HCT116 (cell line): ENCODE results near the gene ARMC8. TPM values are rescaled to one million over a fixed set of nuclear protein-coding genes. Genes with fewer than 3 reads are reported as not detected.

Experiments
- ATAC-seq: fragments of 200-7000 bp; cut with Tn5 transposase; 2 replicates; pipeline ENCODE4 v1.9.1; 2020; ENCODE audit warnings: mild to moderate bottlenecking, moderate library complexity
- BruUV-seq: library from RNA; stranded (reverse); fragments of 400-500 nt; replicated peaks from 2 replicates; lab custom pipeline; 2021; lab: Mats Ljungman, UMichigan
- CTCF ChIA-PET: fragments of 300-600 bp; sonication (Branson Sonifier 250); formaldehyde crosslinking; loops from one replicate; lab custom pipeline; 2021; ENCODE audit warnings: antibody characterized with exemption; lab: Charles Lee
- POLR2A ChIA-PET: fragments of 300-600, 350-600 bp; sonication (Branson Sonifier 250); formaldehyde crosslinking; loops from one replicate; lab custom pipeline; 2021; ENCODE audit warnings: antibody characterized with exemption; lab: Charles Lee
- RAD21 ChIA-PET, 2 experiments: fragments of 300-600 bp; sonication (Branson Sonifier 250); formaldehyde crosslinking; loops; one replicate each; lab custom pipeline; 2023; ENCODE audit warnings: low total read pairs in 2 of 2; ENCODE audit not compliant: uncharacterized antibody in 2 of 2, unreplicated experiment in 2 of 2, low non-redundant PET in 1 of 2; lab: Charles Lee
- DNase-seq: peaks from one replicate; pipeline ENCODE4 v3.0.0-alpha.2; 2010; ENCODE audit warnings: low read depth, low spot score
- H2AFZ ChIP-seq: fragments of 200-600 bp; shearing (Covaris generic), sonication (generic); 2 replicates; pipeline ENCODE4 v1.6.1; 2017; ENCODE audit warnings: low read depth, mixed run types, mixed read lengths, antibody characterized with exemption, low read length; ENCODE audit not compliant: poor library complexity, severe bottlenecking
- H3K27ac ChIP-seq: 2 replicates; pipeline ENCODE4 v1.5.1; 2012; ENCODE audit warnings: low read depth, low read length
- H3K27me3 ChIP-seq: fragments of 200-600 bp; sonication (generic); 2 replicates; pipeline ENCODE4 v1.6.1; 2016; ENCODE audit warnings: mixed run types, low read length, mixed read lengths; ENCODE audit not compliant: insufficient read depth
- H3K36me3 ChIP-seq, 2 experiments: fragments of 200-500 bp in 1 of 2; fragments of 200-600 bp in 1 of 2; sonication (Bioruptor generic) in 1 of 2; sonication (generic) in 1 of 2; 2 replicates each; pipeline versions ENCODE4 v1.5.1 to v1.6.1; 2014 to 2016; ENCODE audit warnings: low read length in 2 of 2, inconsistent platforms in 1 of 2, mixed read lengths in 1 of 2, mixed run types in 1 of 2; ENCODE audit not compliant: insufficient read depth in 2 of 2, control insufficient read depth in 1 of 2
- H3K4me1 ChIP-seq, 2 experiments: fragments of 200-600 bp in 1 of 2; sonication (generic) in 1 of 2; 2 replicates each; pipeline versions ENCODE4 v1.5.1 to v1.6.1; 2012 to 2017; ENCODE audit warnings: low read length in 2 of 2, inconsistent platforms in 1 of 2, mild to moderate bottlenecking in 1 of 2, mixed read lengths in 1 of 2, mixed run types in 1 of 2, moderate library complexity in 1 of 2; ENCODE audit not compliant: insufficient read depth in 2 of 2, control insufficient read depth in 1 of 2
- H3K4me2 ChIP-seq: fragments of 200-600 bp; sonication (generic); 2 replicates; pipeline ENCODE4 v1.6.1; 2017; ENCODE audit warnings: mixed run types, low read length, mixed read lengths
- H3K4me3 ChIP-seq, 2 experiments: fragments of 200-600 bp in 1 of 2; sonication (generic) in 1 of 2; replicated peaks in 1 of 2; 2 replicates each; pipeline ENCODE4 v1.5.1; 2011 to 2016; ENCODE audit warnings: low read length in 2 of 2, control low read depth in 1 of 2, low read depth in 1 of 2, mild to moderate bottlenecking in 1 of 2, mixed read lengths in 1 of 2, mixed run types in 1 of 2
- H3K79me2 ChIP-seq: fragments of 200-600 bp; sonication (generic); 2 replicates; pipeline ENCODE4 v1.6.1; 2017; ENCODE audit warnings: mild to moderate bottlenecking, mixed run types, low read length, moderate library complexity, mixed read lengths; ENCODE audit not compliant: insufficient read depth
- H3K9ac ChIP-seq: fragments of 200-600 bp; sonication (generic); 2 replicates; pipeline ENCODE4 v1.6.1; 2016; ENCODE audit warnings: low read length, mixed read lengths
- H3K9me2 ChIP-seq: fragments of 200-600 bp; sonication (generic), shearing (Covaris generic); 2 replicates; pipeline ENCODE4 v1.6.1; 2017; ENCODE audit warnings: mixed run types, mild to moderate bottlenecking, moderate library complexity; ENCODE audit not compliant: insufficient read depth
- H3K9me3 ChIP-seq, 2 experiments: fragments of 200-500 bp in 1 of 2; fragments of 200-600 bp in 1 of 2; sonication (Bioruptor generic) in 1 of 2; sonication (generic) in 1 of 2; 2 replicates each; pipeline ENCODE4 v1.6.1; 2014 to 2017; ENCODE audit warnings: low read length in 2 of 2, mixed read lengths in 2 of 2, inconsistent platforms in 1 of 2, low read depth in 1 of 2, mild to moderate bottlenecking in 1 of 2, mixed run types in 1 of 2, moderate library complexity in 1 of 2; ENCODE audit not compliant: control insufficient read depth in 1 of 2, insufficient read depth in 1 of 2
- H4K20me1 ChIP-seq: fragments of 200-600 bp; sonication (generic), shearing (Covaris generic); 2 replicates; pipeline ENCODE4 v1.6.1; 2017; ENCODE audit warnings: mixed run types, mild to moderate bottlenecking, moderate library complexity; ENCODE audit not compliant: insufficient read depth
- CBX3 ChIP-seq: IDR thresholded peaks from 2 replicates; pipeline ENCODE4 v1.6.1; 2012; ENCODE audit warnings: low read depth
- CEBPB ChIP-seq: IDR thresholded peaks from 2 replicates; pipeline ENCODE4 v1.6.1; 2012; ENCODE audit warnings: low read depth
- EGR1 ChIP-seq: IDR thresholded peaks from 2 replicates; pipeline ENCODE4 v1.6.1; 2012; ENCODE audit warnings: low read depth
- ELF1 ChIP-seq: IDR thresholded peaks from 2 replicates; pipeline ENCODE4 v1.6.1; 2012; ENCODE audit warnings: low read depth, borderline replicate concordance
- EZH2 ChIP-seq: fragments of 200-600 bp; sonication (generic); IDR thresholded peaks from 2 replicates; pipeline ENCODE4 v1.6.1; 2017; ENCODE audit warnings: antibody characterized with exemption, mixed run types
- EZH2phosphoT487 ChIP-seq: fragments of 200-600 bp; IDR thresholded peaks from 2 replicates; pipeline ENCODE4 v1.6.1; 2018; ENCODE audit warnings: antibody characterized with exemption, borderline replicate concordance
- FOSL1 ChIP-seq: IDR thresholded peaks from 2 replicates; pipeline ENCODE4 v1.6.1; 2012; ENCODE audit warnings: low read depth
- MAX ChIP-seq: IDR thresholded peaks from 2 replicates; pipeline ENCODE4 v1.6.1; 2012
- POLR2A ChIP-seq: IDR thresholded peaks from 2 replicates; pipeline ENCODE4 v1.7.0; 2011; ENCODE audit warnings: borderline replicate concordance; ENCODE audit not compliant: insufficient read depth, insufficient read length; ENCODE audit errors: extremely low read depth
- POLR2AphosphoS5 ChIP-seq: IDR thresholded peaks from 2 replicates; pipeline ENCODE4 v1.6.1; 2011; ENCODE audit warnings: mild to moderate bottlenecking, low read depth, low read length, moderate library complexity
- RAD21 ChIP-seq: IDR thresholded peaks from 2 replicates; pipeline ENCODE4 v1.6.1; 2012; ENCODE audit warnings: low read depth, mild to moderate bottlenecking
- SIN3A ChIP-seq: IDR thresholded peaks from 2 replicates; pipeline ENCODE4 v1.6.1; 2012; ENCODE audit warnings: low read depth
- SRF ChIP-seq: IDR thresholded peaks from 2 replicates; pipeline ENCODE4 v1.6.1; 2012; ENCODE audit warnings: low read depth
- TCF7L2 ChIP-seq: IDR thresholded peaks from 2 replicates; pipeline ENCODE4 v1.7.0; 2011; ENCODE audit warnings: borderline replicate concordance, inconsistent platforms; ENCODE audit not compliant: insufficient read depth, insufficient read length; ENCODE audit errors: extremely low read depth
- YY1 ChIP-seq: IDR thresholded peaks from 2 replicates; pipeline ENCODE4 v1.6.1; 2011; ENCODE audit warnings: low read length, low read depth, moderate library complexity, mild to moderate bottlenecking; ENCODE audit not compliant: insufficient replicate concordance; ENCODE audit errors: extremely low read depth
- ZBTB33 ChIP-seq: IDR thresholded peaks from 2 replicates; pipeline ENCODE4 v1.6.1; 2011; ENCODE audit warnings: mild to moderate bottlenecking, low read length, moderate library complexity; ENCODE audit not compliant: insufficient replicate concordance; ENCODE audit errors: extremely low read depth
- ZFX ChIP-seq: fragments of 450-650 bp; IDR thresholded peaks from 2 replicates; pipeline ENCODE4 v1.6.1; 2017
- ZNF274 ChIP-seq: fragments of 200-500 bp; sonication (Bioruptor generic); IDR thresholded peaks from 2 replicates; pipeline ENCODE4 v1.6.1; 2014; ENCODE audit warnings: mild to moderate bottlenecking, low read depth, low read length, inconsistent platforms
- intact Hi-C: fragments of 100-400 bp; cut with micrococcal nuclease; formaldehyde crosslinking; loops from 2 replicates; pipeline ENCODE4 v1.10.0; 2022
- total RNA-seq: library from RNA; stranded (reverse); gene quantifications from one replicate; pipeline ENCODE4 v1.2.1, GENCODE V29; 2021; ENCODE audit not compliant: unreplicated experiment
- TF ChIP-seq, protein P1 (sequence below): IDR thresholded peaks from 2 replicates; pipeline ENCODE4 v1.6.1; 2012
- TF ChIP-seq, protein P2 (sequence below): IDR thresholded peaks from 2 replicates; pipeline ENCODE4 v1.6.1; 2012; ENCODE audit warnings: low read depth

The ARMC8 gene
- total RNA-seq, 1 experiment from 2014 or later, result 36.2 TPM

DNA sequence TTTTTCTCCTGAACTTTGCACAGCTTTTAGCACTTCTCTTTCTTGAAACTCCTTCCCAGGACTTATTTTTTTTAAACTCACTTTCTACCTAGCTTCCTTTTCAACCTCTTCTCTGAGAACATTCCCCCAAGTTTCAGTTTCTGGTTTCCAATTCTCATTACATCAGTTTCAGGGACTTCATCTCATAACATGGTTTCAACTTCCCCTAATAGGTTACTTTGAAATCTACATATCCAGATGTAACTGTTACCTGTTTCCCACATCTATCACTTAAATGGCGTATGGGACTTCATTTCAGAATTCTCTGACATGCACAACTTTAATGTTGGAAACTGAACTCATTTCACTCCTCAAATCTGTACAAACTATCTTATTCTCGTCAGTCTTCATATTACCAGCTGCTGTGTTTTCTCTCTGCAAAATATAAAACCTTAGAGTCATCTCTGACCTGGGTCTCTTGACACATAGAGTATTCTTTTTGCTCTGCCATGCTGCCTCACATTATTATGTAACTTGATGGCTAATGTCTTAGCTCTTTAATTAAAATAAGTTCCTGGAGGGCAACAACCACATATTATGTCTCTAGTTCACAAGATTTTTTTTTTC is 84.2 kb downstream of the ARMC8 start (continued):
- TF ChIP-seq TCF7L2, result no peak
- TF ChIP-seq, protein P1, sequence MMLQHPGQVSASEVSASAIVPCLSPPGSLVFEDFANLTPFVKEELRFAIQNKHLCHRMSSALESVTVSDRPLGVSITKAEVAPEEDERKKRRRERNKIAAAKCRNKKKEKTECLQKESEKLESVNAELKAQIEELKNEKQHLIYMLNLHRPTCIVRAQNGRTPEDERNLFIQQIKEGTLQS, result no peak

GRCh38 chr3:138281561-138281960 is 94.5 kb downstream of the ARMC8 start:
- ChIA-PET POLR2A (no interaction called here), RAD21 (no interaction called here), CTCF (no interaction called here)
- H2AFZ ChIP-seq, result no peak overlapping the region
- H3K4me2 ChIP-seq, result no peak overlapping the region
- H3K9ac ChIP-seq, result no peak overlapping the region
- BruUV-seq, result no TSS peak
- DNase-seq, result no peak
- peaks cover 0 to 3% of the 10 kb centered on the region in 2 experiments; a peak in 3 of 4 replicates for H3K36me3 ChIP-seq
- no peak overlapping the region for H3K4me3 ChIP-seq
- H4K20me1 ChIP-seq, result no peaks in the 10 kb centered on the region
- intact Hi-C loops, result no loop called here
- H3K27me3 ChIP-seq, result no peaks in the 10 kb centered on the region
- H3K9me3 ChIP-seq, result no peaks in the 10 kb centered on the region
- no peak for TF ChIP-seq CBX3
- TF ChIP-seq SIN3A, result no peak
- TF ChIP-seq EZH2phosphoT487, result no peak
- no peak for TF ChIP-seq FOSL1
- TF ChIP-seq, protein P2, sequence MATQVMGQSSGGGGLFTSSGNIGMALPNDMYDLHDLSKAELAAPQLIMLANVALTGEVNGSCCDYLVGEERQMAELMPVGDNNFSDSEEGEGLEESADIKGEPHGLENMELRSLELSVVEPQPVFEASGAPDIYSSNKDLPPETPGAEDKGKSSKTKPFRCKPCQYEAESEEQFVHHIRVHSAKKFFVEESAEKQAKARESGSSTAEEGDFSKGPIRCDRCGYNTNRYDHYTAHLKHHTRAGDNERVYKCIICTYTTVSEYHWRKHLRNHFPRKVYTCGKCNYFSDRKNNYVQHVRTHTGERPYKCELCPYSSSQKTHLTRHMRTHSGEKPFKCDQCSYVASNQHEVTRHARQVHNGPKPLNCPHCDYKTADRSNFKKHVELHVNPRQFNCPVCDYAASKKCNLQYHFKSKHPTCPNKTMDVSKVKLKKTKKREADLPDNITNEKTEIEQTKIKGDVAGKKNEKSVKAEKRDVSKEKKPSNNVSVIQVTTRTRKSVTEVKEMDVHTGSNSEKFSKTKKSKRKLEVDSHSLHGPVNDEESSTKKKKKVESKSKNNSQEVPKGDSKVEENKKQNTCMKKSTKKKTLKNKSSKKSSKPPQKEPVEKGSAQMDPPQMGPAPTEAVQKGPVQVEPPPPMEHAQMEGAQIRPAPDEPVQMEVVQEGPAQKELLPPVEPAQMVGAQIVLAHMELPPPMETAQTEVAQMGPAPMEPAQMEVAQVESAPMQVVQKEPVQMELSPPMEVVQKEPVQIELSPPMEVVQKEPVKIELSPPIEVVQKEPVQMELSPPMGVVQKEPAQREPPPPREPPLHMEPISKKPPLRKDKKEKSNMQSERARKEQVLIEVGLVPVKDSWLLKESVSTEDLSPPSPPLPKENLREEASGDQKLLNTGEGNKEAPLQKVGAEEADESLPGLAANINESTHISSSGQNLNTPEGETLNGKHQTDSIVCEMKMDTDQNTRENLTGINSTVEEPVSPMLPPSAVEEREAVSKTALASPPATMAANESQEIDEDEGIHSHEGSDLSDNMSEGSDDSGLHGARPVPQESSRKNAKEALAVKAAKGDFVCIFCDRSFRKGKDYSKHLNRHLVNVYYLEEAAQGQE, result no peak
- TF ChIP-seq RAD21, result no peak
- no peak for TF ChIP-seq EZH2
- no peak for TF ChIP-seq ZNF274
- no peak for TF ChIP-seq POLR2AphosphoS5
- TF ChIP-seq CEBPB, result no peak
- TF ChIP-seq MAX, result no peak
- TF ChIP-seq SRF, result no peak
- no peak for TF ChIP-seq ZFX
- TF ChIP-seq YY1, result no peak
- no peak for TF ChIP-seq POLR2A
- TF ChIP-seq ZBTB33, result no peak
- TF ChIP-seq, protein P1, result no peak
- no peak for TF ChIP-seq ELF1
- TF ChIP-seq EGR1, result no peak
- no peak overlapping the region for H3K27ac ChIP-seq
- H3K4me1 ChIP-seq, result no peaks in the 10 kb centered on the region
- no peaks in the 10 kb centered on the region for H3K79me2 ChIP-seq
- no peak for ATAC-seq
- H3K9me2 ChIP-seq, result no peaks in the 10 kb centered on the region
